ENCODE measurements around the gene SPACDR. TPM values are rescaled to one million over a fixed set of nuclear protein-coding genes. Genes with fewer than 3 reads are reported as not detected.

Gene SPACDR
- total RNA-seq, 1 donor from 2014 or later = not detected

DNA sequence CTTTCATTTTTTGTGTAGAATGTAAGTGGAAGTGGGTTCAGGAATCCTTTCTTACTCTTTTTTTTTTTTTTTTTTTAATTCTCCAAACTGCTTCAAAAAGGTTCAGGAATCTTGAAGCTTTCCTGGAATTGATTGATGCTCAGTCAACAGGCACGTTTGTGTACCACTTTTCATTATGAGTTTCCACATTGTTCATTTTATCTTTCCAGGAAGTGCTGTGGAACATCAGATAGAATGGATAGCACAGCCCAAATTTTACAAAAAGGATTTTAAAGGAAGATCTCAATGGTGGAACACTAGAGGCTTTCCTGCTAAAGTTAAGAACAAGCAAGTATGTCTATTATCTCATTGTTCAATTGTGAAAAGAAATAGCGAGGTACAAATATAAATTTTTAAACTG lies 25.9 kb downstream of the SPACDR start:
- Mint-ChIP-seq H3K27ac (no peak overlapping the region), H3K4me3 (no peak overlapping the region), H3K27me3 (ENCODE audit: insufficient read depth, low read depth) (peaks cover 2% of the 10 kb centered on the region), H3K4me1 (peaks cover 23% of the 10 kb centered on the region), H3K36me3 (peaks cover 17% of the 10 kb centered on the region), H3K9me3 (no peaks in the 10 kb centered on the region)
- no peaks in the 10 kb centered on the region for H3K9me3 ChIP-seq (ENCODE audit: low read depth)
- DNase-seq (ENCODE audit: low spot score) = no peak
- H3K4me1 ChIP-seq = peaks cover 11% of the 10 kb centered on the region
- H3K79me2 ChIP-seq (ENCODE audit: low read depth) = peaks cover 27% of the 10 kb centered on the region
- H3K4me3 ChIP-seq = no peak overlapping the region
- no peak overlapping the region for H3K9ac ChIP-seq
- no peaks in the 10 kb centered on the region for H3K27me3 ChIP-seq
- H3K4me2 ChIP-seq = no peak overlapping the region
- H3F3A ChIP-seq (ENCODE audit: low read depth) = peaks cover 40% of the 10 kb centered on the region
- H3K27ac ChIP-seq = no peak overlapping the region
- H4K20me1 ChIP-seq (ENCODE audit: low read depth) = peaks cover 27% of the 10 kb centered on the region
- H3K36me3 ChIP-seq = no peaks in the 10 kb centered on the region
- TF ChIP-seq EZH2 (IDR thresholded peaks at IDR 0.05) (no peak), EZH2phosphoT487 (IDR thresholded peaks at IDR 0.05) (no peak)
- TF ChIP-seq, protein P1, sequence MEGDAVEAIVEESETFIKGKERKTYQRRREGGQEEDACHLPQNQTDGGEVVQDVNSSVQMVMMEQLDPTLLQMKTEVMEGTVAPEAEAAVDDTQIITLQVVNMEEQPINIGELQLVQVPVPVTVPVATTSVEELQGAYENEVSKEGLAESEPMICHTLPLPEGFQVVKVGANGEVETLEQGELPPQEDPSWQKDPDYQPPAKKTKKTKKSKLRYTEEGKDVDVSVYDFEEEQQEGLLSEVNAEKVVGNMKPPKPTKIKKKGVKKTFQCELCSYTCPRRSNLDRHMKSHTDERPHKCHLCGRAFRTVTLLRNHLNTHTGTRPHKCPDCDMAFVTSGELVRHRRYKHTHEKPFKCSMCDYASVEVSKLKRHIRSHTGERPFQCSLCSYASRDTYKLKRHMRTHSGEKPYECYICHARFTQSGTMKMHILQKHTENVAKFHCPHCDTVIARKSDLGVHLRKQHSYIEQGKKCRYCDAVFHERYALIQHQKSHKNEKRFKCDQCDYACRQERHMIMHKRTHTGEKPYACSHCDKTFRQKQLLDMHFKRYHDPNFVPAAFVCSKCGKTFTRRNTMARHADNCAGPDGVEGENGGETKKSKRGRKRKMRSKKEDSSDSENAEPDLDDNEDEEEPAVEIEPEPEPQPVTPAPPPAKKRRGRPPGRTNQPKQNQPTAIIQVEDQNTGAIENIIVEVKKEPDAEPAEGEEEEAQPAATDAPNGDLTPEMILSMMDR (IDR thresholded peaks at IDR 0.05) = no peak
- no peak overlapping the region for H2AFZ ChIP-seq (replicated peaks)

DNA sequence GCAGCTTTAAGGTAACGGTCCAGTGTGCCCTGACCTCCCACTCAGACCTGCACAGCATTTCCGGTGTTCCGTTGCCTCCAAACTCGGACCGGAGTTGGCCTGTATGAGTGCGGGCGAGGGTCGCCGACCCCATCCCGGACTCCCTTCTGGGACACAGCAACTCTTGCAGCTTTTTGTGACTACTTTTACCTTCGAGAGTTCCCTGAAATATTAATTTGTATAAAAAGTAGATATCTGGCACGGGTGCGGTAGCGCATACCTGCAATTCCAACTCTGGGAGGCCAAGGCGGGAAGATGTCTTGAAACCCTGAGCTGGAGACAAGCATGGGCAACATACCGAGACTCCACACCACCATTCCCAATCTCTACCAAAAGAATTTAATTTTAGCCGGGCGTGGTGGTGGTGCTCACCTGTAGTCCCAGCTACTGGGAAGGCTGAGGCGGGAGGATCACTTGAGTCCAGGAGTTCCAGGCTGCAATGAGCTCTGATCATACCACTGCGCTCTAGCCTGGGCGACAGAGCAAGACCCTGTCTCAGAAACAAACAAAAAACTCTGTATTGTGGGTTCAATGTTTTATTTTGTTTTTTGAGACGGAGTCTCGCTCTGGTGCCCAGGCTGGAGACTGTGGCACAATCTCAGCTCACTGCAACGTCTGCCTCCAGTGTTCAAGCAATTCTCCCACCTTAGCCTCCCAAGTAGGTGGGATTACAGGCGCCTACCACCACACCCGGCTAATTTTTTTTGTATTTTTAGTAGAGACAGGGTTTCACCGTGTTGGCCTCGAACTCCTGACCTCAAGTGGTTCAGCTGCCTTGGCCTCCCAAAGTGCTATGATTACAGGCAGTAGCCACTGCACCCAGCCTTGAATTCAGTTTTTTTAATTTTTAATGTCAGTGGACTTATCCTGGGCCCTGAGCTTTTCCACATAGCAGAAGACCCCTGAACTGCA lies 26.6 kb downstream of the SPACDR start:
- Mint-ChIP-seq H3K4me3 (peak overlapping the region; percentile 42), H3K4me1 (peaks cover 30% of the 10 kb centered on the region), H3K27ac (peak overlapping the region; percentile 7), H3K36me3 (peaks cover 23% of the 10 kb centered on the region), H3K27me3 (ENCODE audit: insufficient read depth, low read depth) (peaks cover 2% of the 10 kb centered on the region), H3K9me3 (no peaks in the 10 kb centered on the region)
- no peak for TF ChIP-seq EZH2 (IDR thresholded peaks at IDR 0.05)
- Histone ChIP-seq H3K9ac (no peak overlapping the region), H3F3A (ENCODE audit: low read depth) (peaks cover 47% of the 10 kb centered on the region), H3K27me3 (no peaks in the 10 kb centered on the region), H3K79me2 (ENCODE audit: low read depth) (peaks cover 34% of the 10 kb centered on the region), H3K27ac (no peak overlapping the region), H3K9me3 (ENCODE audit: low read depth) (no peaks in the 10 kb centered on the region), H3K4me3 (no peak overlapping the region), H3K4me1 (peaks cover 12% of the 10 kb centered on the region), H3K4me2 (no peak overlapping the region), H2AFZ (replicated peaks) (no peak overlapping the region), H4K20me1 (ENCODE audit: low read depth) (peaks cover 32% of the 10 kb centered on the region), H3K36me3 (no peaks in the 10 kb centered on the region)
- DNase-seq (ENCODE audit: low spot score) = no peak

DNA sequence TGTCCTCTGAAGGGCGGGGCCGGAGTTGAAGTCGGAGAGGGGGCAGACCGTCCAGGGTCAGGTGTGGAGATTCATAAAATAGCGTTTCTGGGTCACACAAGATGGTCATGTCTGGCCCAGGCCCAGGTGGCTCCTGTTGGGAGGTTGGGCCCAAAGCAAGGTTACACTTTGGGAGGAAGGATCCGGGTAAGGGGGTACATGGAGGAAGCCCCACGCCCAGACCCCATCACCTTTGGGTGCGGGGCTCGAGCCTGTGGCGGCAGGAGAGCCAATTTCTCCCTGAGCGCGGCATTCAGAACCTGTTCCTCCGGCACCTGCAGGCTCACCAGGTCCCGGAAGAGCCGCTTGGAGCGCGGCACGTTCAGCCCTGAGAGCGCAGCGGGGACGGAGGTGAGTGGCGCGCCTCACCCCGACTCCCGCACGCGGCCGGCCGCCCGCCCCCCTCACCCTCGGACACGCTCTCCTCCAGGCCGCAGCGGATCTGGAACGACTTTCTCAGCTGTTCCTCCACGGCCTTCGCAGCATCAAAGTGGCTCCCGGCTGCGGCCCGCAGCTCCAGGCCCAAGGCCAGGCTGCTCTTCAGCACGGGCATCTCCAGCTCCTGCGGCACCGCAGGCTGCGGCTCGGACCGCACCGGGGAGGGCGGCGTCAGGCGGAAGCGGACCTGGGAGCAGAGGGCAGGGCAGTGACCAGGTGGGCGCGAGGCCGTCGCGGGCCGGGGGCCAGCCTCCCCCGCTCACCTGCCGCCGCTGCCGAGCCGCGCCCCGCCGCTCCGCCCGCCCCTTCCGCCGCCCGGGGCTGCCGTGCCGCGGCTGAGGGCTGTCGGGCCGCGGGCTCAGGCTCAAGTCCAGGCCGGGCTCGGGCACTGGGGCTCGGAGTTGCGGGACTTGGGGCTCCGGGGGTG lies 28.4 kb downstream of the SPACDR start:
- H3K4me1 Mint-ChIP-seq = peaks cover 41% of the 10 kb centered on the region
- Histone ChIP-seq H3K4me3 (peak overlapping the region; percentile 81), H2AFZ (replicated peaks) (no peak overlapping the region), H3K27ac (peak overlapping the region; percentile 83), H3K4me1 (peaks cover 30% of the 10 kb centered on the region), H3K27me3 (no peaks in the 10 kb centered on the region), H3K79me2 (ENCODE audit: low read depth) (peaks cover 52% of the 10 kb centered on the region), H3F3A (ENCODE audit: low read depth) (peaks cover 63% of the 10 kb centered on the region), H3K9ac (peak overlapping the region; percentile 57), H3K9me3 (ENCODE audit: low read depth) (no peaks in the 10 kb centered on the region), H4K20me1 (ENCODE audit: low read depth) (peaks cover 50% of the 10 kb centered on the region), H3K36me3 (no peaks in the 10 kb centered on the region), H3K4me2 (peak overlapping the region; percentile 85)
- DNase-seq (ENCODE audit: low spot score) = peak; percentile 63
- H3K27ac Mint-ChIP-seq = peak overlapping the region; percentile 46
- H3K9me3 Mint-ChIP-seq = no peaks in the 10 kb centered on the region
- peaks cover 6% of the 10 kb centered on the region for H3K27me3 Mint-ChIP-seq (ENCODE audit: insufficient read depth, low read depth)
- TF ChIP-seq EZH2 (IDR thresholded peaks at IDR 0.05) = no peak
- TF ChIP-seq EZH2phosphoT487 (IDR thresholded peaks at IDR 0.05) = no peak
- TF ChIP-seq, protein P1 (IDR thresholded peaks at IDR 0.05) = no peak
- peak overlapping the region; percentile 95 for H3K4me3 Mint-ChIP-seq
- peaks cover 28% of the 10 kb centered on the region for H3K36me3 Mint-ChIP-seq

All from neural progenitor cell (in vitro differentiated cells).